Inferior parietal cortex (tissue), 1 donor: ENCODE measurements around the gene RPS21.

Experiments used
- DNase-seq: peaks from one replicate; pipeline ENCODE4 v3.0.0-alpha.2; 2016; ENCODE audit errors: extremely low spot score

Gene RPS21

GRCh38 chr20:62354031-62354808, 32.7 kb upstream of the RPS21 start:
- DNase-seq = no peak

- DNase-seq = no peak
Observed at GRCh38 chr20:62354811-62355341, 32.0 kb upstream of the RPS21 start.

- no peak for DNase-seq
Observed at GRCh38 chr20:62355516-62355877, 31.4 kb upstream of the RPS21 start.

GRCh38 chr20:62355878-62356588, 30.9 kb upstream of the RPS21 start:
- DNase-seq = no peak

GRCh38 chr20:62356589-62357186, 30.2 kb upstream of the RPS21 start:
- DNase-seq = no peak

GRCh38 chr20:62357187-62357667, 29.7 kb upstream of the RPS21 start:
- no peak for DNase-seq

GRCh38 chr20:62357681-62358080, 29.2 kb upstream of the RPS21 start:
- no peak for DNase-seq

GRCh38 chr20:62358171-62359042, 28.5 kb upstream of the RPS21 start:
- DNase-seq = no peak

GRCh38 chr20:62359043-62359490, 27.8 kb upstream of the RPS21 start:
- DNase-seq = no peak

GRCh38 chr20:62359491-62360121, 27.3 kb upstream of the RPS21 start:
- DNase-seq = no peak

- DNase-seq = no peak
Observed at GRCh38 chr20:62360854-62361798, 25.8 kb upstream of the RPS21 start.

- no peak for DNase-seq
Observed at GRCh38 chr20:62361799-62362589, 24.9 kb upstream of the RPS21 start.

- no peak for DNase-seq
Observed at GRCh38 chr20:62362590-62362940, 24.3 kb upstream of the RPS21 start.

- no peak for DNase-seq
Observed at GRCh38 chr20:62362991-62363919, 23.6 kb upstream of the RPS21 start.

- no peak for DNase-seq
Observed at GRCh38 chr20:62363920-62364851, 22.7 kb upstream of the RPS21 start.

GRCh38 chr20:62364911-62365736, 21.8 kb upstream of the RPS21 start:
- DNase-seq = no peak
